Measurements from ENCODE around the gene IL27RA. TPM values are rescaled to one million over a fixed set of nuclear protein-coding genes. Genes with fewer than 3 reads are reported as not detected.

Gene IL27RA
- total and polyA plus RNA-seq, 2 donors (not counting 3 experiments of a cell fraction or from before 2014, with no cell fraction given) = 1.6 to 4.5 TPM

DNA sequence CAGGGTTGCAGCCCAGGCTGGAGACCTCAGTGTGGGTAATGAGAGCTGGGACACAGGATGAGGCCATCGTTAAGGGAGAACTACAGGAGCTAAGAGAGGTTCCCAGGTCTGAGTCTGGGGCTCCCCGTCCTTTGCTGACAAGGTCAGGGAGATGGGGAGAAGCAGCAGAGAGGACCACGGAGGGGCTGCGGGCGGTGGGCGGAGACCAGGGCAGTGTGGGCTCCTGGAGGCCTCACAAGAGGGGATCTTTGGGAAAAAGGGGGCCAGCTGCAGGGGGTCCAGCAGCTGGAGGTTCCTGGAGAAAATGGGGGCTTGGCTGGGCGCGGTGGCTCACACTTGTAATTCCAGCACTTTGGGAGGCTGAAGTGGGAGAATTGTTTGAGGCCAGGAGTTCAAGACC, 41.5 kb upstream of the IL27RA start:
- Histone ChIP-seq H2AFZ (ENCODE audit: low read depth, low read length) (no peak overlapping the region), H3K36me3 (ENCODE audit: control insufficient read depth in 2 of 2, extremely low read depth in 1 of 2, insufficient read depth in 2 of 2, low read length in 2 of 2) (no peaks in the 10 kb centered on the region), H4K20me1 (replicated peaks; ENCODE audit: control insufficient read depth, extremely low read depth, insufficient read depth, low read length) (no peaks in the 10 kb centered on the region), H3K9ac (replicated peaks; ENCODE audit: extremely low read depth, insufficient read depth, low read length) (no peak overlapping the region), H3K27ac (ENCODE audit: insufficient read depth, low read depth, low read length) (no peak overlapping the region), H3K79me2 (ENCODE audit: control insufficient read depth, insufficient read depth, low read length) (no peaks in the 10 kb centered on the region), H3K27me3 (ENCODE audit: control insufficient read depth in 2 of 2, insufficient read depth in 2 of 2, low read length in 2 of 2) (no peaks in the 10 kb centered on the region), H3K9me1 (replicated peaks; ENCODE audit: control insufficient read depth, extremely low read depth, insufficient read depth, low read length) (no peaks in the 10 kb centered on the region), H3K4me3 (replicated peaks in 1 of 3; ENCODE audit: insufficient read depth in 1 of 3, low read depth in 1 of 3, low read length in 3 of 3) (no peak overlapping the region), H3K9me3 (replicated peaks; ENCODE audit: control insufficient read depth, insufficient read depth, low read length) (no peaks in the 10 kb centered on the region), H3K4me1 (ENCODE audit: control insufficient read depth, extremely low read depth, insufficient read depth, low read length) (peaks cover 22% of the 10 kb centered on the region), H3K4me2 (ENCODE audit: insufficient read depth, low read length) (no peak overlapping the region)
- dilution Hi-C loops (cut with MboI; ENCODE audit: extremely low pct_ligation_motif_present, low sequenced_read_pairs) = no loop called here
- FAIRE-seq (no peak), DNase-seq (ENCODE audit: low read depth, low spot score) (no peak)
- POLR2A ChIA-PET = no interaction called here
- no TSS peak for BruUV-seq (replicated peaks)
- TF ChIP-seq, protein P1, sequence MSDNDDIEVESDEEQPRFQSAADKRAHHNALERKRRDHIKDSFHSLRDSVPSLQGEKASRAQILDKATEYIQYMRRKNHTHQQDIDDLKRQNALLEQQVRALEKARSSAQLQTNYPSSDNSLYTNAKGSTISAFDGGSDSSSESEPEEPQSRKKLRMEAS (IDR thresholded peaks at IDR 0.05; ENCODE audit: insufficient read depth, insufficient read length) = no peak
- TF ChIP-seq MYC (IDR thresholded peaks at IDR 0.05; ENCODE audit: low read depth, low read length) = no peak
- no peak for TF ChIP-seq GATA2 (IDR thresholded peaks at IDR 0.05; ENCODE audit: insufficient read depth, insufficient read length, low read depth, low read length)
- no peak for TF ChIP-seq POLR2AphosphoS5 (IDR thresholded peaks at IDR 0.05; ENCODE audit: insufficient read depth, low read depth, low read length)
- TF ChIP-seq FOS (IDR thresholded peaks at IDR 0.05; ENCODE audit: borderline replicate concordance, insufficient read depth, low read length) = no peak
- no peak for TF ChIP-seq EZH2 (IDR thresholded peaks at IDR 0.05; ENCODE audit: borderline replicate concordance, low read depth, low read length, severe bottlenecking)
- no peak for TF ChIP-seq JUN (IDR thresholded peaks at IDR 0.05; ENCODE audit: borderline replicate concordance, insufficient read depth, insufficient read length, low read depth)
- no peak for TF ChIP-seq POLR2A (IDR thresholded peaks at IDR 0.05; ENCODE audit: low read depth, low read length)
- TF ChIP-seq, protein P2, sequence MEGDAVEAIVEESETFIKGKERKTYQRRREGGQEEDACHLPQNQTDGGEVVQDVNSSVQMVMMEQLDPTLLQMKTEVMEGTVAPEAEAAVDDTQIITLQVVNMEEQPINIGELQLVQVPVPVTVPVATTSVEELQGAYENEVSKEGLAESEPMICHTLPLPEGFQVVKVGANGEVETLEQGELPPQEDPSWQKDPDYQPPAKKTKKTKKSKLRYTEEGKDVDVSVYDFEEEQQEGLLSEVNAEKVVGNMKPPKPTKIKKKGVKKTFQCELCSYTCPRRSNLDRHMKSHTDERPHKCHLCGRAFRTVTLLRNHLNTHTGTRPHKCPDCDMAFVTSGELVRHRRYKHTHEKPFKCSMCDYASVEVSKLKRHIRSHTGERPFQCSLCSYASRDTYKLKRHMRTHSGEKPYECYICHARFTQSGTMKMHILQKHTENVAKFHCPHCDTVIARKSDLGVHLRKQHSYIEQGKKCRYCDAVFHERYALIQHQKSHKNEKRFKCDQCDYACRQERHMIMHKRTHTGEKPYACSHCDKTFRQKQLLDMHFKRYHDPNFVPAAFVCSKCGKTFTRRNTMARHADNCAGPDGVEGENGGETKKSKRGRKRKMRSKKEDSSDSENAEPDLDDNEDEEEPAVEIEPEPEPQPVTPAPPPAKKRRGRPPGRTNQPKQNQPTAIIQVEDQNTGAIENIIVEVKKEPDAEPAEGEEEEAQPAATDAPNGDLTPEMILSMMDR (IDR thresholded peaks at IDR 0.05; ENCODE audit: extremely low read depth in 1 of 2, insufficient read depth in 1 of 2, low read depth in 1 of 2, low read length in 2 of 2) = no peak
- CTCF ChIA-PET = interaction anchor here (1.6 to 1.9 kb wide), 2 partner anchors 14 to 42 kb away, joined by 5 to 8 read pairs; partner anchors contain the start of gene IL27RA
- intact Hi-C loops (cut with micrococcal nuclease) = no loop called here

All from endothelial cell of umbilical vein (primary cell).